ENCODE measurements around the gene GOLGA6L7. TPM values are rescaled to one million over a fixed set of nuclear protein-coding genes. Genes with fewer than 3 reads are reported as not detected.
"Not testable (repeated sequence)": the region's sequence is repeated elsewhere in the genome, so short reads cannot be mapped to it uniquely, and the experiment has no call there.

GOLGA6L7 gene
- total RNA-seq, 1 experiment from 2014 or later, result not detected

- intact Hi-C loops (cut with micrococcal nuclease; ENCODE audit: unreplicated experiment); H3K9me3 ChIP-seq (ENCODE audit: insufficient read depth, low read depth); H3K4me2 ChIP-seq; H4K20me1 ChIP-seq (ENCODE audit: insufficient read depth); BruUV-seq (replicated peaks); H3K36me3 ChIP-seq (ENCODE audit: low read depth); DNase-seq; POLR2A ChIA-PET (ENCODE audit: unreplicated experiment); H3K4me3 ChIP-seq; CTCF ChIA-PET; H3K4me1 ChIP-seq (replicated peaks; ENCODE audit: insufficient read depth); H3K79me2 ChIP-seq (ENCODE audit: low read depth); H3F3A ChIP-seq (ENCODE audit: insufficient read depth, low read depth); H2AFZ ChIP-seq; H3K9me2 ChIP-seq (ENCODE audit: insufficient read depth); H3K27me3 ChIP-seq (ENCODE audit: insufficient read depth, low read depth); H3K27ac ChIP-seq: not testable (repeated sequence)
Measured at GRCh38 chr15:28844147-28844546, 4.3 kb downstream of the GOLGA6L7 start.

- POLR2A ChIA-PET (ENCODE audit: unreplicated experiment); H3K4me3 ChIP-seq; H3K27me3 ChIP-seq (ENCODE audit: insufficient read depth, low read depth); H3F3A ChIP-seq (ENCODE audit: insufficient read depth, low read depth); intact Hi-C loops (cut with micrococcal nuclease; ENCODE audit: unreplicated experiment); DNase-seq; H2AFZ ChIP-seq; H3K36me3 ChIP-seq (ENCODE audit: low read depth); H4K20me1 ChIP-seq (ENCODE audit: insufficient read depth); H3K9me3 ChIP-seq (ENCODE audit: insufficient read depth, low read depth); H3K27ac ChIP-seq; BruUV-seq (replicated peaks); H3K9me2 ChIP-seq (ENCODE audit: insufficient read depth); H3K79me2 ChIP-seq (ENCODE audit: low read depth); H3K4me2 ChIP-seq; H3K4me1 ChIP-seq (replicated peaks; ENCODE audit: insufficient read depth): not testable (repeated sequence)
- CTCF ChIA-PET, result interaction anchor here (0.6 kb wide), 1 partner anchor 791 kb away, joined by 3 read pairs; no protein-coding TSS in a partner anchor
Measured at GRCh38 chr15:28843520-28843919, 4.9 kb downstream of the GOLGA6L7 start.

- intact Hi-C loops (cut with micrococcal nuclease; ENCODE audit: unreplicated experiment); H3K4me3 ChIP-seq; BruUV-seq (replicated peaks); H3F3A ChIP-seq (ENCODE audit: insufficient read depth, low read depth); H3K27me3 ChIP-seq (ENCODE audit: insufficient read depth, low read depth); H3K36me3 ChIP-seq (ENCODE audit: low read depth); CTCF ChIA-PET; H3K27ac ChIP-seq; POLR2A ChIA-PET (ENCODE audit: unreplicated experiment); DNase-seq; H3K4me1 ChIP-seq (replicated peaks; ENCODE audit: insufficient read depth); H2AFZ ChIP-seq; H3K9me3 ChIP-seq (ENCODE audit: insufficient read depth, low read depth); H3K4me2 ChIP-seq; H3K79me2 ChIP-seq (ENCODE audit: low read depth); H3K9me2 ChIP-seq (ENCODE audit: insufficient read depth); H4K20me1 ChIP-seq (ENCODE audit: insufficient read depth): not testable (repeated sequence)
Measured at GRCh38 chr15:28842210-28842609, 6.2 kb downstream of the GOLGA6L7 start.

- DNase-seq; POLR2A ChIA-PET (ENCODE audit: unreplicated experiment); H3K27me3 ChIP-seq (ENCODE audit: insufficient read depth, low read depth); CTCF ChIA-PET; H3K4me1 ChIP-seq (replicated peaks; ENCODE audit: insufficient read depth); H3K9me3 ChIP-seq (ENCODE audit: insufficient read depth, low read depth); H2AFZ ChIP-seq; H3K4me3 ChIP-seq; H3K9me2 ChIP-seq (ENCODE audit: insufficient read depth); H4K20me1 ChIP-seq (ENCODE audit: insufficient read depth); intact Hi-C loops (cut with micrococcal nuclease; ENCODE audit: unreplicated experiment); H3K79me2 ChIP-seq (ENCODE audit: low read depth); H3F3A ChIP-seq (ENCODE audit: insufficient read depth, low read depth); H3K36me3 ChIP-seq (ENCODE audit: low read depth); H3K4me2 ChIP-seq; BruUV-seq (replicated peaks); H3K27ac ChIP-seq: not testable (repeated sequence)
Measured at GRCh38 chr15:28840285-28840684, 8.2 kb downstream of the GOLGA6L7 start.

GRCh38 chr15:28834957-28835585, 13.4 kb downstream of the GOLGA6L7 start:
- H3K4me3 ChIP-seq; H4K20me1 ChIP-seq (ENCODE audit: insufficient read depth); H3K27me3 ChIP-seq (ENCODE audit: insufficient read depth, low read depth); H3K36me3 ChIP-seq (ENCODE audit: low read depth); BruUV-seq (replicated peaks); H3K27ac ChIP-seq; H3K9me2 ChIP-seq (ENCODE audit: insufficient read depth); DNase-seq; H3K4me2 ChIP-seq; H3K9me3 ChIP-seq (ENCODE audit: insufficient read depth, low read depth); H2AFZ ChIP-seq; CTCF ChIA-PET; H3F3A ChIP-seq (ENCODE audit: insufficient read depth, low read depth); intact Hi-C loops (cut with micrococcal nuclease; ENCODE audit: unreplicated experiment); H3K79me2 ChIP-seq (ENCODE audit: low read depth); H3K4me1 ChIP-seq (replicated peaks; ENCODE audit: insufficient read depth); POLR2A ChIA-PET (ENCODE audit: unreplicated experiment): not testable (repeated sequence)

GRCh38 chr15:28831897-28832587, 16.4 kb downstream of the GOLGA6L7 start:
- CTCF ChIA-PET; BruUV-seq (replicated peaks); DNase-seq; H3K27me3 ChIP-seq (ENCODE audit: insufficient read depth, low read depth); H3K4me3 ChIP-seq; H3K9me3 ChIP-seq (ENCODE audit: insufficient read depth, low read depth); intact Hi-C loops (cut with micrococcal nuclease; ENCODE audit: unreplicated experiment); H3F3A ChIP-seq (ENCODE audit: insufficient read depth, low read depth); H3K36me3 ChIP-seq (ENCODE audit: low read depth); H3K27ac ChIP-seq; H3K79me2 ChIP-seq (ENCODE audit: low read depth); H2AFZ ChIP-seq; H3K9me2 ChIP-seq (ENCODE audit: insufficient read depth); H3K4me2 ChIP-seq; H3K4me1 ChIP-seq (replicated peaks; ENCODE audit: insufficient read depth); H4K20me1 ChIP-seq (ENCODE audit: insufficient read depth); POLR2A ChIA-PET (ENCODE audit: unreplicated experiment): not testable (repeated sequence)

GRCh38 chr15:28821420-28821819, 27.0 kb downstream of the GOLGA6L7 start:
- H3K9me3 ChIP-seq (ENCODE audit: insufficient read depth, low read depth); BruUV-seq (replicated peaks); H3K27me3 ChIP-seq (ENCODE audit: insufficient read depth, low read depth); H3K27ac ChIP-seq; H2AFZ ChIP-seq; H3K9me2 ChIP-seq (ENCODE audit: insufficient read depth); H3K79me2 ChIP-seq (ENCODE audit: low read depth); H3F3A ChIP-seq (ENCODE audit: insufficient read depth, low read depth); H4K20me1 ChIP-seq (ENCODE audit: insufficient read depth); H3K36me3 ChIP-seq (ENCODE audit: low read depth); H3K4me3 ChIP-seq; POLR2A ChIA-PET (ENCODE audit: unreplicated experiment); DNase-seq; CTCF ChIA-PET; H3K4me1 ChIP-seq (replicated peaks; ENCODE audit: insufficient read depth); H3K4me2 ChIP-seq; intact Hi-C loops (cut with micrococcal nuclease; ENCODE audit: unreplicated experiment): not testable (repeated sequence)

Data from PC-9 (cell line).